ENCODE measurements around the gene SH3RF2. TPM values are rescaled to one million over a fixed set of nuclear protein-coding genes. Genes with fewer than 3 reads are reported as not detected.

SH3RF2 gene
- total and polyA plus RNA-seq, 2 donors (not counting 3 experiments of a cell fraction or from before 2014, with no cell fraction given): 0.54 to 0.84 TPM

DNA sequence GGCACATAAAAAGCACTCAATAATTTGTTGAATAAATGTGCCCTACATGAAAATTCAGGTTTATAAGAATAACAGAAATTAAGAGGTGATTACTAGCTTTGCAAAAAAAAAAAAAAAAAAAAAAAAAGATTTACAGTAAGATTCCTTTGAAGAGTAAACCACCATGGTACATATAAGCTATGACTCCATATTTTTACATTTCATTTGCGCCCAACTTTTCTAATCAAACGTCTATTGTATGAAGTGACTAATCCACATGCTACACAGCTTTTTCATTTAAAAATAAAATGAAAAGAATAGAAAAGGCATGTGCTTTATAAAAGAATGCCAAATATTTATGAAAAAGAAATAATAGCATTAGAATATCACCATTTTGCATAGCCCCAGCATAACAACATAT is 169.1 kb downstream of the SH3RF2 start, which contains the start of gene PLAC8L1:
PLAC8L1 (minus strand) TSS at position 101 of the 400 bp plus-strand sequence. CDS start 1,266 bp downstream, outside the sequence.
- no peaks in the 10 kb centered on the region for H3K9me1 ChIP-seq (replicated peaks; ENCODE audit: control insufficient read depth, extremely low read depth, insufficient read depth, low read length)
- no peak within 1 kb of the TSS for H2AFZ ChIP-seq (ENCODE audit: low read depth, low read length)
- no peak within 1 kb of the TSS for H3K4me2 ChIP-seq (ENCODE audit: insufficient read depth, low read length)
- no peaks in the 10 kb centered on the region for H3K27me3 ChIP-seq (ENCODE audit: control insufficient read depth in 2 of 2, insufficient read depth in 2 of 2, low read length in 2 of 2)
- dilution Hi-C loops (cut with MboI; ENCODE audit: extremely low pct_ligation_motif_present, low sequenced_read_pairs) (no loop called here), intact Hi-C loops (cut with micrococcal nuclease) (no loop called here)
- no peak within 1 kb of the TSS for H3K27ac ChIP-seq (ENCODE audit: insufficient read depth, low read depth, low read length)
- no peaks in the 10 kb centered on the region for H3K9me3 ChIP-seq (replicated peaks; ENCODE audit: control insufficient read depth, insufficient read depth, low read length)
- ChIA-PET CTCF (no interaction called here), POLR2A (no interaction called here)
- H3K4me1 ChIP-seq (ENCODE audit: control insufficient read depth, extremely low read depth, insufficient read depth, low read length): no peaks in the 10 kb centered on the region
- no peak within 1 kb of the TSS for H3K4me3 ChIP-seq (replicated peaks in 1 of 3; ENCODE audit: insufficient read depth in 1 of 3, low read depth in 1 of 3, low read length in 3 of 3)
- no peak within 1 kb of the TSS for H3K9ac ChIP-seq (replicated peaks; ENCODE audit: extremely low read depth, insufficient read depth, low read length)
- no peaks in the 10 kb centered on the region for H3K36me3 ChIP-seq (ENCODE audit: control insufficient read depth in 2 of 2, extremely low read depth in 1 of 2, insufficient read depth in 2 of 2, low read length in 2 of 2)
- DNase-seq (ENCODE audit: low read depth, low spot score): no peak
- FAIRE-seq: no peak
- TF ChIP-seq EZH2 (IDR thresholded peaks at IDR 0.05; ENCODE audit: borderline replicate concordance, low read depth, low read length, severe bottlenecking) (no peak), POLR2AphosphoS5 (IDR thresholded peaks at IDR 0.05; ENCODE audit: insufficient read depth, low read depth, low read length) (no peak), MYC (IDR thresholded peaks at IDR 0.05; ENCODE audit: low read depth, low read length) (no peak), GATA2 (IDR thresholded peaks at IDR 0.05; ENCODE audit: insufficient read depth, insufficient read length, low read depth, low read length) (no peak), FOS (IDR thresholded peaks at IDR 0.05; ENCODE audit: borderline replicate concordance, insufficient read depth, low read length) (no peak), POLR2A (IDR thresholded peaks at IDR 0.05; ENCODE audit: low read depth, low read length) (no peak), JUN (IDR thresholded peaks at IDR 0.05; ENCODE audit: borderline replicate concordance, insufficient read depth, insufficient read length, low read depth) (no peak)
- TF ChIP-seq, protein P1, sequence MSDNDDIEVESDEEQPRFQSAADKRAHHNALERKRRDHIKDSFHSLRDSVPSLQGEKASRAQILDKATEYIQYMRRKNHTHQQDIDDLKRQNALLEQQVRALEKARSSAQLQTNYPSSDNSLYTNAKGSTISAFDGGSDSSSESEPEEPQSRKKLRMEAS (IDR thresholded peaks at IDR 0.05; ENCODE audit: insufficient read depth, insufficient read length): no peak
- TF ChIP-seq, protein P2, sequence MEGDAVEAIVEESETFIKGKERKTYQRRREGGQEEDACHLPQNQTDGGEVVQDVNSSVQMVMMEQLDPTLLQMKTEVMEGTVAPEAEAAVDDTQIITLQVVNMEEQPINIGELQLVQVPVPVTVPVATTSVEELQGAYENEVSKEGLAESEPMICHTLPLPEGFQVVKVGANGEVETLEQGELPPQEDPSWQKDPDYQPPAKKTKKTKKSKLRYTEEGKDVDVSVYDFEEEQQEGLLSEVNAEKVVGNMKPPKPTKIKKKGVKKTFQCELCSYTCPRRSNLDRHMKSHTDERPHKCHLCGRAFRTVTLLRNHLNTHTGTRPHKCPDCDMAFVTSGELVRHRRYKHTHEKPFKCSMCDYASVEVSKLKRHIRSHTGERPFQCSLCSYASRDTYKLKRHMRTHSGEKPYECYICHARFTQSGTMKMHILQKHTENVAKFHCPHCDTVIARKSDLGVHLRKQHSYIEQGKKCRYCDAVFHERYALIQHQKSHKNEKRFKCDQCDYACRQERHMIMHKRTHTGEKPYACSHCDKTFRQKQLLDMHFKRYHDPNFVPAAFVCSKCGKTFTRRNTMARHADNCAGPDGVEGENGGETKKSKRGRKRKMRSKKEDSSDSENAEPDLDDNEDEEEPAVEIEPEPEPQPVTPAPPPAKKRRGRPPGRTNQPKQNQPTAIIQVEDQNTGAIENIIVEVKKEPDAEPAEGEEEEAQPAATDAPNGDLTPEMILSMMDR (IDR thresholded peaks at IDR 0.05; ENCODE audit: extremely low read depth in 1 of 2, insufficient read depth in 1 of 2, low read depth in 1 of 2, low read length in 2 of 2): no peak
- no peaks in the 10 kb centered on the region for H3K79me2 ChIP-seq (ENCODE audit: control insufficient read depth, insufficient read depth, low read length)
- no peaks in the 10 kb centered on the region for H4K20me1 ChIP-seq (replicated peaks; ENCODE audit: control insufficient read depth, extremely low read depth, insufficient read depth, low read length)
- no TSS peak for BruUV-seq (replicated peaks)
